Natural killer cell (primary cell): ENCODE data around the gene SOWAHD. TPM values are rescaled to one million over a fixed set of nuclear protein-coding genes. Genes with fewer than 3 reads are reported as not detected.
"Not testable (repeated sequence)": the region's sequence is repeated elsewhere in the genome, so short reads cannot be mapped to it uniquely, and the experiment has no call there.

ENCODE experiments used
- ATAC-seq, 3 donors: fragments of 150-1000 bp in 2 of 3; fragments of 200-7000 bp in 1 of 3; cut with Tn5 transposase; 1 replicate in 1 of 3; 2 replicates in 2 of 3; pipeline ENCODE4 v1.10.0; 2021; ENCODE audit warnings: mild to moderate bottlenecking in 2 of 3, moderate library complexity in 2 of 3
- DNase-seq, 2 donors: peaks; one replicate each; pipeline versions ENCODE4 v3.0.0 to v3.0.0-alpha.2; 2013 to 2021; ENCODE audit warnings: mixed read lengths in 1 of 2
- H3K27ac ChIP-seq: one replicate; pipeline ENCODE4 v1.5.1; 2013; ENCODE audit warnings: mild to moderate bottlenecking, low read length
- H3K27me3 ChIP-seq: one replicate; pipeline ENCODE4 v1.6.1; 2013; ENCODE audit warnings: low read length; ENCODE audit not compliant: control insufficient read depth, insufficient read depth
- H3K36me3 ChIP-seq: one replicate; pipeline ENCODE4 v1.6.1; 2013; ENCODE audit warnings: low read length; ENCODE audit not compliant: control insufficient read depth, insufficient read depth
- H3K4me1 ChIP-seq: one replicate; pipeline ENCODE4 v1.6.1; 2013; ENCODE audit warnings: low read length; ENCODE audit not compliant: control insufficient read depth, insufficient read depth
- H3K4me3 ChIP-seq: one replicate; pipeline ENCODE4 v1.5.1; 2013; ENCODE audit warnings: low read length
- H3K9me3 ChIP-seq: one replicate; pipeline ENCODE4 v1.6.1; 2013; ENCODE audit warnings: low read length; ENCODE audit not compliant: control insufficient read depth, insufficient read depth
- H3K27ac Mint-ChIP-seq, 2 donors: one replicate each; pipeline ENCODE4 v1.8.0; 2022; ENCODE audit warnings: mild to moderate bottlenecking in 2 of 2, mixed read lengths in 2 of 2, moderate library complexity in 1 of 2
- H3K27me3 Mint-ChIP-seq, 2 donors: one replicate each; pipeline ENCODE4 v1.8.0; 2022; ENCODE audit warnings: low read depth in 2 of 2, mixed read lengths in 2 of 2
- H3K36me3 Mint-ChIP-seq: one replicate; pipeline ENCODE4 v1.8.0; 2022; ENCODE audit warnings: mixed read lengths
- H3K4me1 Mint-ChIP-seq, 2 donors: one replicate each; pipeline ENCODE4 v1.8.0; 2022; ENCODE audit warnings: mixed read lengths in 2 of 2
- H3K4me3 Mint-ChIP-seq: one replicate; pipeline ENCODE4 v1.8.0; 2022; ENCODE audit warnings: mild to moderate bottlenecking, moderate library complexity, mixed read lengths
- H3K9me3 Mint-ChIP-seq, 2 donors: one replicate each; pipeline ENCODE4 v1.8.0; 2022; ENCODE audit warnings: mixed read lengths in 2 of 2
- CTCF ChIP-seq: fragments of 200-600 bp; IDR thresholded peaks from one replicate; pipeline ENCODE4 v1.8.0; 2022; ENCODE audit warnings: antibody characterized with exemption
- WGBS: methylation state at CpG from one replicate; pipeline ENCODE4 v1.1.7; 2013; ENCODE audit warnings: missing lambda C conversion rate; ENCODE audit not compliant: insufficient coverage; 5-methylcytosine and 5-hydroxymethylcytosine counted together
- intact Hi-C: fragments of 100-400 bp; cut with micrococcal nuclease; formaldehyde crosslinking; loops from one replicate; pipeline ENCODE4 v1.14.2; 2022
- total RNA-seq, 4 donors: library from RNA; stranded (reverse); fragments of 120-200 nt in 1 of 4; gene quantifications; one replicate each; pipeline versions ENCODE4 v1.2.3 to v1.2.4, GENCODE V29; 2013 to 2022

SOWAHD gene
- total RNA-seq, 3 donors from 2014 or later (not counting 1 experiment from before 2014, with no cell fraction given): 0.23 TPM; not detected in 2

- Histone ChIP-seq H3K36me3 (no peaks in the 10 kb centered on the region), H3K4me3 (no peak overlapping the region), H3K27me3 (no peaks in the 10 kb centered on the region), H3K9me3 (no peaks in the 10 kb centered on the region), H3K27ac (no peak overlapping the region), H3K4me1 (peaks cover 10% of the 10 kb centered on the region)
- intact Hi-C loops: no loop called here
- Mint-ChIP-seq H3K4me3 (no peak overlapping the region), H3K27me3 (no peaks in the 10 kb centered on the region), H3K27ac (no peak overlapping the region), H3K9me3 (no peaks in the 10 kb centered on the region), H3K4me1 (peaks cover 0 to 5% of the 10 kb centered on the region in 2 donors), H3K36me3 (no peaks in the 10 kb centered on the region)
- DNase-seq: no peak
- no peak for ATAC-seq
- no peak for TF ChIP-seq CTCF
- WGBS: 78% methylated on average over 7 of the region's 7 CpGs
Measured at GRCh38 chrX:119763181-119763580, 4.8 kb downstream of the SOWAHD start.

GRCh38 chrX:119763836-119764387, 5.5 kb downstream of the SOWAHD start:
- H3K4me1 Mint-ChIP-seq: peaks cover 0 to 5% of the 10 kb centered on the region in 2 donors
- no peak overlapping the region for H3K27ac Mint-ChIP-seq

GRCh38 chrX:119768436-119768835, 10.0 kb downstream of the SOWAHD start:
- H3K4me3 ChIP-seq, H3K9me3 ChIP-seq, H3K4me1 Mint-ChIP-seq, intact Hi-C loops, H3K27me3 ChIP-seq, H3K27ac Mint-ChIP-seq, H3K27ac ChIP-seq, H3K36me3 ChIP-seq, H3K4me3 Mint-ChIP-seq, H3K4me1 ChIP-seq, H3K27me3 Mint-ChIP-seq, H3K36me3 Mint-ChIP-seq, DNase-seq, H3K9me3 Mint-ChIP-seq, ATAC-seq: not testable (repeated sequence)
- WGBS: 91% methylated on average over 7 of the region's 11 CpGs

More at GRCh38 chrX:119763836-119764387, 5.5 kb downstream of the SOWAHD start:
- H3K27ac ChIP-seq: no peak overlapping the region
- ATAC-seq (no peak), DNase-seq (no peak)
- Mint-ChIP-seq H3K9me3 (no peaks in the 10 kb centered on the region), H3K4me3 (no peak overlapping the region), H3K36me3 (no peaks in the 10 kb centered on the region), H3K27me3 (no peaks in the 10 kb centered on the region)
- no peak for TF ChIP-seq CTCF
- no peak overlapping the region for H3K4me3 ChIP-seq
- peaks cover 10% of the 10 kb centered on the region for H3K4me1 ChIP-seq
- intact Hi-C loops: no loop called here
- H3K36me3 ChIP-seq: no peaks in the 10 kb centered on the region
- no peaks in the 10 kb centered on the region for H3K27me3 ChIP-seq
- no peaks in the 10 kb centered on the region for H3K9me3 ChIP-seq
- 68% methylated on average over 5 of the region's 6 CpGs for WGBS

- H3K27ac ChIP-seq, ATAC-seq, H3K27me3 Mint-ChIP-seq, H3K36me3 ChIP-seq, H3K4me1 ChIP-seq, DNase-seq, H3K27ac Mint-ChIP-seq, intact Hi-C loops, H3K9me3 ChIP-seq, H3K9me3 Mint-ChIP-seq, H3K27me3 ChIP-seq, H3K4me3 ChIP-seq, H3K4me3 Mint-ChIP-seq, H3K4me1 Mint-ChIP-seq, H3K36me3 Mint-ChIP-seq: not testable (repeated sequence)
- 80% methylated on average over 1 of the region's 3 CpGs for WGBS
Measured at GRCh38 chrX:119769388-119769787, 11.0 kb downstream of the SOWAHD start.
